AG10803 (cell line): ENCODE results near the gene CLSTN1.
"Not testable (repeated sequence)": the region's sequence is repeated elsewhere in the genome, so short reads cannot be mapped to it uniquely, and the experiment has no call there.

Experiments
- DNase-seq: peaks from one replicate; pipeline ENCODE4 v3.0.0; 2010; ENCODE audit warnings: low read depth
- H3K4me3 ChIP-seq: 2 replicates; pipeline ENCODE4 v1.5.1; 2011; ENCODE audit warnings: mild to moderate bottlenecking, low read length, control low read depth
- TF ChIP-seq, protein P1 (sequence below): conservative IDR thresholded peaks from 2 replicates; pipeline ENCODE4 v1.5.1; 2011; ENCODE audit warnings: mild to moderate bottlenecking, low read length, control low read depth, inconsistent platforms

Gene CLSTN1

DNA sequence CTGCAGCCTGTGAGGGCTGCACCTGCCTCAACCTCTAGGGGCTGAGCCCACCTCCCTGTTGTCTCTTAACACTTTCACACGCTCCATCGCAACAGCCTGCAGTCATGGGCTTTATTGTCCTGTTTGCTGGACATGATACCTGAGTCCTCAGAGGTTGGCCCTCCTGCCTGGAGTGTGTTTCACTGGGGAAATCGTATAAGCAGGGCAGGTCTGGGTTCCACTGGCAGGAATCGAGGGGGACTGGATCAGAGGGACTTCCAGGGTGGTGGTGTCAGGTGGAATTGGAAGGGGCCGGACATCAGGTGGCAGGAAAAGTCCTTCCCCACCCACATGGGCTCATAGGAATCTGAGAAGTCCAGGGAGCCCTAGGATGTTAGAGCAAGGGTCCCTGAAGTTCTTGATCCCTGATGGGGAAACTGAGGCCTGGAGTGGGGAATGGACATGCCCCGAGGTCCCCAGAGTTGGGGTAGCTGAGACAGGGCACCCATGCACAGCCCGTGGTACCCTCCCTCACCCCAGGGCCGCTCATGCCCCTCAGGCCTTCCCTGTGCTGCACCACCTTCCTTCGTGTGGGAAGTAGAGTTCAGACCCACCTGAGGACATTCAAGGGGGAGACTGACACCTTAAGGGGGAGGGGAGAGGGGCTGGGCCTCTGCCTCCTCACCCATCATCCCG is 105.6 kb downstream of the CLSTN1 start:
- no peak overlapping the region for H3K4me3 ChIP-seq
- TF ChIP-seq, protein P1, sequence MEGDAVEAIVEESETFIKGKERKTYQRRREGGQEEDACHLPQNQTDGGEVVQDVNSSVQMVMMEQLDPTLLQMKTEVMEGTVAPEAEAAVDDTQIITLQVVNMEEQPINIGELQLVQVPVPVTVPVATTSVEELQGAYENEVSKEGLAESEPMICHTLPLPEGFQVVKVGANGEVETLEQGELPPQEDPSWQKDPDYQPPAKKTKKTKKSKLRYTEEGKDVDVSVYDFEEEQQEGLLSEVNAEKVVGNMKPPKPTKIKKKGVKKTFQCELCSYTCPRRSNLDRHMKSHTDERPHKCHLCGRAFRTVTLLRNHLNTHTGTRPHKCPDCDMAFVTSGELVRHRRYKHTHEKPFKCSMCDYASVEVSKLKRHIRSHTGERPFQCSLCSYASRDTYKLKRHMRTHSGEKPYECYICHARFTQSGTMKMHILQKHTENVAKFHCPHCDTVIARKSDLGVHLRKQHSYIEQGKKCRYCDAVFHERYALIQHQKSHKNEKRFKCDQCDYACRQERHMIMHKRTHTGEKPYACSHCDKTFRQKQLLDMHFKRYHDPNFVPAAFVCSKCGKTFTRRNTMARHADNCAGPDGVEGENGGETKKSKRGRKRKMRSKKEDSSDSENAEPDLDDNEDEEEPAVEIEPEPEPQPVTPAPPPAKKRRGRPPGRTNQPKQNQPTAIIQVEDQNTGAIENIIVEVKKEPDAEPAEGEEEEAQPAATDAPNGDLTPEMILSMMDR: no peak
- no peak for DNase-seq

DNA sequence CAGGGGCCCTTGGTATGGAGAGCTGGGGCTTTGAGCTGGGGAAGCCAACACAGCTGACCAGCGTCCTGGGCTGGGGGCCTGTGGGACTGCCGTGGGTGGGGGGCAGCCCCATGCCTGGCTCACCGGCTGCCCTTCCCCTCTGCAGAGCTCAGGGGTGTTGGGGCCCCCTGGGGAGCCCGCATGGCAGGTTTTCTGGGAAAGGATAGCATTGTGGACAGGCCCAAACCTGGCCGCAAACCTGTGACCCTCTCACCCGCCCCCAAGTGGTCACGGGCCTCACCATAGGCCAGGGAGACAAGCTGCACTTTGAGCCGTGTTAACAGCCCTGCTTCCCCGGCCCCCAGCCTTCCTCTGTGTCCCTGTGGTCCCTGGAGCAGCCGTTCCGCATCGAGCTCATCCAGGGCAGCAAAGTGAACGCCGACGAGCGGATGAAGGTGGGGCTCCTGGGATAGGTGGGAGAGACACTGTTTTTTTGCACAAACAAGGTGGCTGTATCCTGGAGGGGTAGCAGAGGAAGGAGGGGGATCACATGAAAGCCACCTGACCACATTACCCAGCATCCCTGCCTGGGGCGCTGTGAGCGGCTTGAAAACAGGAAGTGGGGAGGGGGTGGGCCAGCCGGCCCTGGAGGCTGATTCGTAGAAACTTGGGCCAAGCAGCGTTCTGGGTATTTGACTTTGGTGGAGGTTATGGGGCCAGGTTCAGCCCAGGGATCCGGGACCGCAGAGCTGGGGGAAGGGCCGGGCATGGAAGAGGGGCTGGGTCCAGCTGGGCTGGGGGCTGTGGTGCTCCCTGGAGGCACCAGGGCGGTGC is 106.4 kb downstream of the CLSTN1 start:
- H3K4me3 ChIP-seq: no peak overlapping the region

DNA sequence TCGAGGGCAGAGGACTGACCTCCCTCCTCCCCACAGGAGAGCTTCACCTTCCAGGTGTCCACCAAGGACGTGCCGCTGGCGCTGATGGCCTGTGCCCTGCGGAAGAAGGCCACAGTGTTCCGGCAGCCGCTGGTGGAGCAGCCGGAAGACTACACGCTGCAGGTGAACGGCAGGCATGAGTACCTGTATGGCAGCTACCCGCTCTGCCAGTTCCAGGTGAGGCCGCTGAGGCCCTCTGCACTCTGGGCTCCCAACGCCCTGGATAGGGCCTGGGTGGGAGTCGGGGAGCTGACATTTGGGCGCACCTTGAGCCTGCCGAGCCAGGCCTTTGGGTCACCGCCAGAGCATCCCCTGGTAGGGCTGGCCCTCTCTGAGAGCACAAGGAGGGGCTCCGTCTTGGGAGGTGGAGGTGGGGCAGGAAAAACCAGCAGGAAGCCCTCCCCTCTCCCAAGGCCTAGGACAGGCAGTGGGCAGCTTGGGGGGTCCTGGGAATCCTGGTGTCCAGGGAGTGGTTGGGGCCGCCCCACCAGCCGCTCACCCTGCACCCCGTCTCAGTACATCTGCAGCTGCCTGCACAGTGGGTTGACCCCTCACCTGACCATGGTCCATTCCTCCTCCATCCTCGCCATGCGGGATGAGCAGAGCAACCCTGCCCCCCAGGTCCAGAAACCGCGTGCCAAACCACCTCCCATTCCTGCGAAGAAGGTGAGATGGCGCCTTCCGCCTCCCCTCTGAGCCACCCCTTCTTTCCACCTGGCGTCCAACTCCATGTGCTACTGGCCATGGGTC is 107.2 kb downstream of the CLSTN1 start:
- no peak for DNase-seq
- TF ChIP-seq, protein P1: no peak
- H3K4me3 ChIP-seq: no peak overlapping the region

More for the DNA sequence above, 106.4 kb downstream of the CLSTN1 start:
- no peak for DNase-seq
- TF ChIP-seq, protein P1: no peak

DNA sequence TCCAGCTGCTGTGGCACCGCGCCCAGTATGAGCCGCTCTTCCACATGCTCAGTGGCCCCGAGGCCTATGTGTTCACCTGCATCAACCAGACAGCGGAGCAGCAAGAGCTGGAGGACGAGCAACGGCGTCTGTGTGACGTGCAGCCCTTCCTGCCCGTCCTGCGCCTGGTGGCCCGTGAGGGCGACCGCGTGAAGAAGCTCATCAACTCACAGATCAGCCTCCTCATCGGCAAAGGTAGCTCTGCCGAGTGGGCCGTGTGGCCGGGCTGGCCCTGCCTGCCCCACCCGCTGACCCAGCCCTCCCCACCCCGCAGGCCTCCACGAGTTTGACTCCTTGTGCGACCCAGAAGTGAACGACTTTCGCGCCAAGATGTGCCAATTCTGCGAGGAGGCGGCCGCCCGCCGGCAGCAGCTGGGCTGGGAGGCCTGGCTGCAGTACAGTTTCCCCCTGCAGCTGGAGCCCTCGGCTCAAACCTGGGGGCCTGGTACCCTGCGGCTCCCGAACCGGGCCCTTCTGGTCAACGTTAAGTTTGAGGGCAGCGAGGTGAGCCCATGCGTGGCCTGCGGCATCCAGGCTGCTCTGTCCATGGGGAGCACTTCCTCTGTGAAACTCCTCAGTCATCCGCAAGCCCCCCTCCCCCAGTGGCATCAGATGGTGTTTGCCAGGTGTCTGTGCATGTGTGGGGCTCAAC is 108.1 kb downstream of the CLSTN1 start:
- no peak for DNase-seq

DNA sequence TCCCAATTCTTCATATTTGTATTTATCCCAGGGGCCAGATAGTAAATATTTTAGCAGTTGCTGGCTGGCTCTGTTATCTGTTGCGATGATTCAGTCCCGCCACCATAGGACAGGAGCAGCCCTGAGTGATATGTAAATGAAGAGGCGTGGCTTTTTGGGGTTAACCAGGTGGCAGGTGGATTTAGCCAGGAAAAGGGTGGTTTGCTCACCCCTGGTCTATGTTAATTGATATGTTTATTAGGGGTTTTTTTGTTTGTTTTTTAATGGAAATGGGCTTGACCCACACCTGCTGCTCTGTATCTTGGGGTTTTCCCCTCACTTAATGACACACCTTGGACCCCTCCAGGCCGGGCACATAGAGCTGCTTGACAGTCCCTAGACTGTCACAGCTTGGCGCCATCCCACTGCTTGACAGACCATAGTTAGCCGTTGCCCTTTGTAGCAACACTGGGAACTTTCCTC is 109.5 kb downstream of the CLSTN1 start:
- no peak for DNase-seq
- TF ChIP-seq, protein P1: no peak
- H3K4me3 ChIP-seq: no peak overlapping the region

More for the DNA sequence above, 108.1 kb downstream of the CLSTN1 start:
- H3K4me3 ChIP-seq: no peak overlapping the region
- TF ChIP-seq, protein P1: no peak

DNA sequence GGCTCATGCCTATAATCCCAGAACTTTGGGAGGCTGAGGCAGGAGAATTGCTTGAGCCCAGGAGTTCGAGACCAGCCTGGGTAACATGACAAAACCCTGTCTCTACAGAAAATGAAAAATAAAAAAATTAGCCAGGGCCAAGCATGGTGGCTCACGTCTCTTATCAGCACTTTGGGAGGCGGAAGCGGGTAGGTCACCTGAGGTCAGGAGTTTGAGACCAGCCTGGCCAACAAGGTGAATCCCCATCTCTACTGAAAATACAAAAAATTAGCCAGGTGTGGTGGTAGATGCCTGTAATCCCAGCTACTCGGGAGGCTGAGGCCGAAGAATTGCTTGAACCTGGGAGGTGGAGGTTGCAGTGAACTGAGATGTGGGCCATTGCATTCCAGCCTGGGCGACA is 111.0 kb downstream of the CLSTN1 start:
- H3K4me3 ChIP-seq, DNase-seq: not testable (repeated sequence)
